ENCODE measurements around the gene ARMC2.

DNA sequence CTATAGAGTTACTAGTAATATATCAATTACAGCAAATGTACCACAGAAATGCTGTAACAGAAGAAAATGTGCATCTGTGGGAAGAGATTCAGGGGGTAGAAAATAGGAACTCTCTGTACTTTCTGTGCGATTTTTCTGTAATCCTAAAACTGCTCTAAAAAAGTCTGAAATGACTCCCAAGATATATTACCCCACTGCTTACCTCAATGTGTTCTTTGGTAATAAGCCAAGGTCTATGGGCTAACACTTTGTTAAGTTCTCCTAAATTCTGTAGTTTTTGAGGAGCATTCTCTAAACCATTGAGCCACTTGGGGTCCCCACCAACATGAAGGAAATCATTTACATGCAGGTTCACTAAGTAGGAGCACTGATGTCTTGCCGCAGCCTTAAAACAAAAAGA, 152.1 kb downstream of the ARMC2 start:
- no peak for TF ChIP-seq CTCF (IDR thresholded peaks at IDR 0.05; ENCODE audit: low read length)
- no peak for TF ChIP-seq EZH2 (IDR thresholded peaks at IDR 0.05; ENCODE audit: borderline replicate concordance, low read length)

All from OCI-LY1 (cell line).